Chondrocyte (in vitro differentiated cells): ENCODE measurements around the gene POLD3. TPM values are rescaled to one million over a fixed set of nuclear protein-coding genes. Genes with fewer than 3 reads are reported as not detected.

ENCODE experiments used
- DNase-seq: peaks from one replicate; pipeline ENCODE4 v3.0.0; 2021; ENCODE audit warnings: mixed read lengths, low spot score
- H3K27ac Mint-ChIP-seq: one replicate; pipeline ENCODE4 v1.8.0; 2021; ENCODE audit warnings: mild to moderate bottlenecking, moderate library complexity, mixed read lengths; ENCODE audit not compliant: unreplicated experiment
- H3K27me3 Mint-ChIP-seq: 2 replicates; pipeline ENCODE4 v1.8.0; 2021; ENCODE audit warnings: low read depth, mixed read lengths
- H3K36me3 Mint-ChIP-seq: 2 replicates; pipeline ENCODE4 v1.8.0; 2021; ENCODE audit warnings: low read depth, mixed read lengths
- H3K4me1 Mint-ChIP-seq: 2 replicates; pipeline ENCODE4 v1.8.0; 2021; ENCODE audit warnings: low read depth, mild to moderate bottlenecking, mixed read lengths
- H3K4me3 Mint-ChIP-seq: one replicate; pipeline ENCODE4 v1.8.0; 2021; ENCODE audit warnings: mild to moderate bottlenecking, moderate library complexity, mixed read lengths; ENCODE audit not compliant: unreplicated experiment
- H3K9me3 Mint-ChIP-seq: 2 replicates; pipeline ENCODE4 v1.8.0; 2021; ENCODE audit warnings: low read depth, mixed read lengths
- total RNA-seq: library from RNA; stranded (reverse); gene quantifications from 3 replicates; pipeline ENCODE4 v1.2.1, GENCODE V29; 2021
- TF ChIP-seq, protein P1 (sequence below): fragments of 200-600 bp; sonication (generic); IDR thresholded peaks from 2 replicates; pipeline ENCODE4 v1.5.0; 2021; ENCODE audit warnings: antibody characterized with exemption, mild to moderate bottlenecking, moderate library complexity

Gene POLD3
- total RNA-seq, 1 donor from 2014 or later, result 9.4 TPM

DNA sequence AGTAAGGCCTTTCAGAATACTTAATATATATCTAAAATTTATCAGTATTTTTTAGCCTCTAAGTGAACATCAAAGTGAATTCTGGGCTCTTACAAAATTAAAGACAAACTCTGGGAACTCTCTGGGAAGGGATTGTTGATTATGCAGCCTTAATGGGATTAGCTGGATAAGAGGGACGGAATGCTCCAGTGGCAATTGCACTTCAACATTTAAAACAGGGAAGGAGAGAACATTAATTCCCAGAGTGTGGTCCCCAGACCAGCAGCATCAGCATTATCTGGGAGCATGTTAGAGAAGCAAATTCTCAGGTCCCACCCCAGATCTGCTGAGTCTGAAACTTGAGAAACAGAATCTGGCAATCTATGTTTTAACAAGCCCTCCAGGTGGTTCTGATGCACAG lies 46.5 kb downstream of the POLD3 start:
- TF ChIP-seq, protein P1, sequence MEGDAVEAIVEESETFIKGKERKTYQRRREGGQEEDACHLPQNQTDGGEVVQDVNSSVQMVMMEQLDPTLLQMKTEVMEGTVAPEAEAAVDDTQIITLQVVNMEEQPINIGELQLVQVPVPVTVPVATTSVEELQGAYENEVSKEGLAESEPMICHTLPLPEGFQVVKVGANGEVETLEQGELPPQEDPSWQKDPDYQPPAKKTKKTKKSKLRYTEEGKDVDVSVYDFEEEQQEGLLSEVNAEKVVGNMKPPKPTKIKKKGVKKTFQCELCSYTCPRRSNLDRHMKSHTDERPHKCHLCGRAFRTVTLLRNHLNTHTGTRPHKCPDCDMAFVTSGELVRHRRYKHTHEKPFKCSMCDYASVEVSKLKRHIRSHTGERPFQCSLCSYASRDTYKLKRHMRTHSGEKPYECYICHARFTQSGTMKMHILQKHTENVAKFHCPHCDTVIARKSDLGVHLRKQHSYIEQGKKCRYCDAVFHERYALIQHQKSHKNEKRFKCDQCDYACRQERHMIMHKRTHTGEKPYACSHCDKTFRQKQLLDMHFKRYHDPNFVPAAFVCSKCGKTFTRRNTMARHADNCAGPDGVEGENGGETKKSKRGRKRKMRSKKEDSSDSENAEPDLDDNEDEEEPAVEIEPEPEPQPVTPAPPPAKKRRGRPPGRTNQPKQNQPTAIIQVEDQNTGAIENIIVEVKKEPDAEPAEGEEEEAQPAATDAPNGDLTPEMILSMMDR, result no peak
- no peaks in the 10 kb centered on the region for H3K27me3 Mint-ChIP-seq
- DNase-seq, result no peak
- H3K4me3 Mint-ChIP-seq, result no peak overlapping the region
- peaks cover 14% of the 10 kb centered on the region for H3K4me1 Mint-ChIP-seq
- H3K27ac Mint-ChIP-seq, result no peak overlapping the region
- peaks cover 22% of the 10 kb centered on the region for H3K36me3 Mint-ChIP-seq
- no peaks in the 10 kb centered on the region for H3K9me3 Mint-ChIP-seq

DNA sequence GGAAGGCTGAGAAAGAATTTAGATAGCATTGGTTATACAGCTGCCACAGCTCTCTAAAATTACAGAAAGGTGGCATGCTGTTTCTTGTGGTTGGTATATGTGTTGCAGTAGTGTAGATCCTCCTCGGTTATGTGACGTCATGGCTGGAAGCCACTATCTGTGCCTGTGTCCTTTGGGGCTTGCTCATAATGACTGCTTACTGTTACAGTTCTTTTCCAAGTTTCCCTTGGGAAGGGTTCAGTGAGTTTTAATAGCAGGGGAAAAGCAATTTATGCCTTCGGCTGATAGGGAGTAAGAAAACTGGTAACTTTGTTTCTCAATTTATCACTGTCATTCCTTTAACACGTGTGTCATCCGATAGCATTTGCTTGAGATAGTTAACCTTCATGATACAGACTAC lies 47.2 kb downstream of the POLD3 start:
- no peak overlapping the region for H3K4me3 Mint-ChIP-seq
- peaks cover 7% of the 10 kb centered on the region for H3K4me1 Mint-ChIP-seq
- H3K27ac Mint-ChIP-seq, result no peak overlapping the region
- peaks cover 22% of the 10 kb centered on the region for H3K36me3 Mint-ChIP-seq
- H3K27me3 Mint-ChIP-seq, result no peaks in the 10 kb centered on the region
- no peaks in the 10 kb centered on the region for H3K9me3 Mint-ChIP-seq
- no peak for DNase-seq
- TF ChIP-seq, protein P1, result no peak

DNA sequence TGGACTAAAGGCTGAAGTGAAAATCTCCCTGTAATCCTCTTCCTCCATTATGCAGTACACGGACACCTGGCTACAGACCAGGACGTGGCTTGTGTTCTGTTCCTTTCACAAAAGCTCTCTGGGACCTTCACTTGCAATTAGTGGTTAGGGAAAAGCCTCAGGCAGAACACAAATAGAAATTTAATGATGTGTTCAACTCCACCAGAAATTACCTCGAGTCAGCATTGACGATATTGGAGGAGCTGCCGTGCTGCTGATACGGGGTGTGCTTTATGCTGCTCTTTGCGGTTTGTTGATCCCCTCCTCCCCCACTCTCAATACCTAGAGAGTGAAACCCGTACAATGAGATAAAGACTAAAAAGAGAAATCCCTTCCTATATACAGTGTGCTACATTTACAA lies 48.9 kb downstream of the POLD3 start:
- no peak for DNase-seq
- peaks cover 16% of the 10 kb centered on the region for H3K36me3 Mint-ChIP-seq

DNA sequence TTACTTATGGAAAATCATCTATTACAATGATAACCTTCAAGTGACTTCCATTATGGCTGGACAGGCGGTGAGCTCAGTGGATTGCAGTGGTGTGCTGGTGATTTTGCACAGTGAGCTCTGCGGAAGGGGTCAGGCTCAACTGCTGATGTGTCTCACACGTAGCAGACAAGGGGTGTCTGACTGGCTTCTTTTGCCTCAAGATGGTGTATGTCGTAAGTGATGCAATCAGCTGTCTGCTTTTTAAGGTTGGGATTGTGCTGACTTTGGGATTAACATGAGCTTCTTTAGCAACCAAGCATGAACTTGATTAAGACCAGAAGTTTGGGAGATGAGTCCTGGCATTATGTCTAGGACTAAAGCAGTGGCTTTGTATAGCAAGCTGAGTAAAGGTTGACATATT lies 49.5 kb downstream of the POLD3 start:
- Mint-ChIP-seq H3K9me3 (no peaks in the 10 kb centered on the region), H3K4me1 (peaks cover under 1% of the 10 kb centered on the region), H3K27ac (no peak overlapping the region), H3K27me3 (no peaks in the 10 kb centered on the region), H3K4me3 (no peak overlapping the region), H3K36me3 (peaks cover 14% of the 10 kb centered on the region)
- DNase-seq, result no peak
- TF ChIP-seq, protein P1, result no peak

More for the DNA sequence above, 48.9 kb downstream of the POLD3 start:
- H3K9me3 Mint-ChIP-seq, result no peaks in the 10 kb centered on the region
- no peak overlapping the region for H3K27ac Mint-ChIP-seq
- H3K27me3 Mint-ChIP-seq, result no peaks in the 10 kb centered on the region
- TF ChIP-seq, protein P1, result no peak
- peaks cover 5% of the 10 kb centered on the region for H3K4me1 Mint-ChIP-seq
- no peak overlapping the region for H3K4me3 Mint-ChIP-seq

DNA sequence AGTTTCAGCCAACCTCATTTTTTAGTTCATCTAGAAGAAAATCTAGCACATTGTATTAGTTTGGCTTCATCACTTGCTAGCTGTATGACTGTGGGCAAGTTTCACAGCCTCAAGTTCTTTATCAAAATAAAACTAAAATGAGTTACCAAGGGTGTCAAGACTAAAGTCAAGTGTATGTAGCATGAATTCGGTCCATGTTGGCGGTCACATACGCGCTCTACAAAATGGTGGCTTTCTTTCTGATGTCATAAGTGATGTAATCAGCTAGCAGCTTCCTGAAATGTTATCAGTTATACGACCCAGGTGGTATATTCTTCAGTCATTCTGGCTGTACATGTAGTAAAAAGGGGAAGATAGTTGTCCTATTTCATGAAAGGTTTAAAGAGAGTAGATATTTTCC lies 50.5 kb downstream of the POLD3 start:
- Mint-ChIP-seq H3K36me3 (peaks cover 14% of the 10 kb centered on the region), H3K27me3 (no peaks in the 10 kb centered on the region), H3K4me1 (no peaks in the 10 kb centered on the region), H3K4me3 (no peak overlapping the region), H3K9me3 (no peaks in the 10 kb centered on the region), H3K27ac (no peak overlapping the region)
- no peak for DNase-seq
- TF ChIP-seq, protein P1, result no peak
